Measurements from ENCODE around the gene TAOK3. TPM values are rescaled to one million over a fixed set of nuclear protein-coding genes. Genes with fewer than 3 reads are reported as not detected.

Gene TAOK3
- total and polyA plus RNA-seq, 2 of the 8 experiments (the other 6 are each of a cell fraction or from before 2014, with no cell fraction given): 5.2 to 9.3 TPM

- no peak overlapping the region for H3K4me2 ChIP-seq (ENCODE audit: insufficient read depth in 1 of 2, low read depth in 2 of 2, low read length in 2 of 2)
- no peak overlapping the region for H4K8ac ChIP-seq (ENCODE audit: extremely low read depth, insufficient read depth, low read length)
- H4K91ac ChIP-seq (replicated peaks; ENCODE audit: insufficient read length, low read length): no peak overlapping the region
- no peaks in the 10 kb centered on the region for H3K27me3 ChIP-seq (replicated peaks in 1 of 4; ENCODE audit: control insufficient read depth in 3 of 4, extremely low read depth in 1 of 4, insufficient read depth in 3 of 4, low read length in 3 of 4)
- H2AFZ ChIP-seq (ENCODE audit: low read length): no peak overlapping the region
- H3K4ac ChIP-seq (replicated peaks; ENCODE audit: insufficient read length, low read depth, low read length): no peak overlapping the region
- FAIRE-seq (no peak), DNase-seq (ENCODE audit: low read depth in 1 of 2, low spot score in 2 of 2) (no peak)
- H2BK20ac ChIP-seq (ENCODE audit: low read length): no peak overlapping the region
- no peak overlapping the region for H3K9ac ChIP-seq (replicated peaks in 1 of 4; ENCODE audit: extremely low read depth in 1 of 4, low read depth in 3 of 4, low read length in 3 of 4)
- H2BK120ac ChIP-seq (replicated peaks; ENCODE audit: low read depth, low read length): no peak overlapping the region
- no peak overlapping the region for H2BK5ac ChIP-seq (ENCODE audit: low read depth, low read length)
- no peaks in the 10 kb centered on the region for H3K36me3 ChIP-seq (ENCODE audit: control insufficient read depth in 2 of 4, insufficient read depth in 4 of 4, low read length in 3 of 4)
- H3K9me3 ChIP-seq (ENCODE audit: insufficient read depth in 2 of 2, low read depth in 1 of 2, low read length in 1 of 2): no peaks in the 10 kb centered on the region
- ChIA-PET CTCF (ENCODE audit: partially characterized antibody) (no interaction called here), POLR2A (ENCODE audit: partially characterized antibody) (interaction anchor here (0.6 to 0.9 kb wide), 2 partner anchors 10 to 19 kb away, joined by 3 read pairs; no protein-coding TSS in a partner anchor)
- no peaks in the 10 kb centered on the region for H3K79me1 ChIP-seq (ENCODE audit: low read depth, low read length)
- no peak overlapping the region for H3K23ac ChIP-seq (ENCODE audit: insufficient read length)
- H3K56ac ChIP-seq (replicated peaks; ENCODE audit: insufficient read length, low read depth, low read length): no peak overlapping the region
- H3K18ac ChIP-seq (ENCODE audit: extremely low read depth, low read length): no peak overlapping the region
- H3K23me2 ChIP-seq (ENCODE audit: low read depth, low read length): no peaks in the 10 kb centered on the region; the same call in 1 of the 2 replicates
- H2BK15ac ChIP-seq (ENCODE audit: low read length): no peak overlapping the region
- WGBS, 2 experiments (ENCODE audit: extremely low coverage in 1 of 2, insufficient coverage in 1 of 2, insufficient read length in 1 of 2, insufficient replicate concordance in 2 of 2, low coverage in 1 of 2, low lambda C conversion rate in 2 of 2, missing lambda C conversion rate in 1 of 2): 90% methylated on average over 4 of the region's 4 CpGs; no CpG with 5 or more reads in 1 of the 2 experiments
- H3K27ac ChIP-seq (ENCODE audit: low read depth, low read length): no peak overlapping the region
- no peak overlapping the region for H3K4me3 ChIP-seq (ENCODE audit: extremely low read depth in 1 of 4, insufficient read depth in 2 of 4, low read depth in 3 of 4, low read length in 4 of 4)
- H3K14ac ChIP-seq (ENCODE audit: insufficient read length): no peak overlapping the region
- no peak overlapping the region for H2BK12ac ChIP-seq (ENCODE audit: low read depth, low read length)
- no peaks in the 10 kb centered on the region for H4K20me1 ChIP-seq (replicated peaks in 1 of 2; ENCODE audit: control insufficient read depth in 1 of 2, insufficient read depth in 2 of 2, low read length in 2 of 2)
- no peak overlapping the region for H4K5ac ChIP-seq (ENCODE audit: insufficient read length, low read depth, low read length)
- no peaks in the 10 kb centered on the region for H3K79me2 ChIP-seq (ENCODE audit: control insufficient read depth in 1 of 2, insufficient read depth in 2 of 2, low read length in 2 of 2)
- no peaks in the 10 kb centered on the region for H3K4me1 ChIP-seq (replicated peaks in 1 of 4; ENCODE audit: control insufficient read depth in 3 of 4, insufficient read depth in 4 of 4, low read length in 3 of 4)
- H2AK5ac ChIP-seq (ENCODE audit: low read depth, low read length): no peak overlapping the region
- TF ChIP-seq TBP (IDR thresholded peaks at IDR 0.05; ENCODE audit: low read depth, low read length) (no peak), SAP30 (IDR thresholded peaks at IDR 0.05; ENCODE audit: insufficient read depth, insufficient replicate concordance, low read length) (no peak), POLR2AphosphoS5 (IDR thresholded peaks at IDR 0.05; ENCODE audit: low read depth, low read length) (no peak), GABPA (IDR thresholded peaks at IDR 0.05; ENCODE audit: borderline replicate concordance, insufficient read depth, low read length) (no peak), NANOG (IDR thresholded peaks at IDR 0.05; ENCODE audit: insufficient read depth, low read depth, low read length, poor library complexity, severe bottlenecking) (no peak), CHD2 (IDR thresholded peaks at IDR 0.05; ENCODE audit: low read length) (no peak), PHF8 (conservative IDR thresholded peaks at IDR 0.05; ENCODE audit: low read depth, low read length) (no peak), SIX5 (IDR thresholded peaks at IDR 0.05; ENCODE audit: low read depth, low read length) (no peak), POU5F1 (IDR thresholded peaks at IDR 0.05; ENCODE audit: low read depth, low read length) (no peak)
- TF ChIP-seq, protein P1, sequence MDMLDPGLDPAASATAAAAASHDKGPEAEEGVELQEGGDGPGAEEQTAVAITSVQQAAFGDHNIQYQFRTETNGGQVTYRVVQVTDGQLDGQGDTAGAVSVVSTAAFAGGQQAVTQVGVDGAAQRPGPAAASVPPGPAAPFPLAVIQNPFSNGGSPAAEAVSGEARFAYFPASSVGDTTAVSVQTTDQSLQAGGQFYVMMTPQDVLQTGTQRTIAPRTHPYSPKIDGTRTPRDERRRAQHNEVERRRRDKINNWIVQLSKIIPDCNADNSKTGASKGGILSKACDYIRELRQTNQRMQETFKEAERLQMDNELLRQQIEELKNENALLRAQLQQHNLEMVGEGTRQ (IDR thresholded peaks at IDR 0.05; ENCODE audit: low read length): no peak
- TF ChIP-seq, protein P2, sequence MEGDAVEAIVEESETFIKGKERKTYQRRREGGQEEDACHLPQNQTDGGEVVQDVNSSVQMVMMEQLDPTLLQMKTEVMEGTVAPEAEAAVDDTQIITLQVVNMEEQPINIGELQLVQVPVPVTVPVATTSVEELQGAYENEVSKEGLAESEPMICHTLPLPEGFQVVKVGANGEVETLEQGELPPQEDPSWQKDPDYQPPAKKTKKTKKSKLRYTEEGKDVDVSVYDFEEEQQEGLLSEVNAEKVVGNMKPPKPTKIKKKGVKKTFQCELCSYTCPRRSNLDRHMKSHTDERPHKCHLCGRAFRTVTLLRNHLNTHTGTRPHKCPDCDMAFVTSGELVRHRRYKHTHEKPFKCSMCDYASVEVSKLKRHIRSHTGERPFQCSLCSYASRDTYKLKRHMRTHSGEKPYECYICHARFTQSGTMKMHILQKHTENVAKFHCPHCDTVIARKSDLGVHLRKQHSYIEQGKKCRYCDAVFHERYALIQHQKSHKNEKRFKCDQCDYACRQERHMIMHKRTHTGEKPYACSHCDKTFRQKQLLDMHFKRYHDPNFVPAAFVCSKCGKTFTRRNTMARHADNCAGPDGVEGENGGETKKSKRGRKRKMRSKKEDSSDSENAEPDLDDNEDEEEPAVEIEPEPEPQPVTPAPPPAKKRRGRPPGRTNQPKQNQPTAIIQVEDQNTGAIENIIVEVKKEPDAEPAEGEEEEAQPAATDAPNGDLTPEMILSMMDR (IDR thresholded peaks at IDR 0.05; ENCODE audit: control extremely low read depth in 1 of 3, insufficient read depth in 1 of 3, low read depth in 1 of 3, low read length in 3 of 3): no peak
These were observed 98.6 kb downstream of the TAOK3 start for GRCh38 chr12:118274066-118274465.
